Effector CD4-positive, alpha-beta T cell (primary cell): Measurements from ENCODE around the gene CDK4.
"Not testable (repeated sequence)": the region's sequence is repeated elsewhere in the genome, so short reads cannot be mapped to it uniquely, and the experiment has no call there.

ENCODE experiments used
- DNase-seq: peaks from one replicate; pipeline ENCODE4 v3.0.0-alpha.2; 2020
- total RNA-seq: gene quantifications from one replicate; lab custom pipeline; 2026; lab: John Stamatoyannopoulos, UW

CDK4 gene
- total RNA-seq: 16.3 reads per million, percentile 42 among the genes with 10 or more reads in this experiment

- DNase-seq: peak; percentile 99
These were observed at the start of gene CDK4 for GRCh38 chr12:57751788-57752667. Gene CDK4 (minus strand): TSS chr12:57752310. CDS start chr12:57751717, 593 bp downstream.

- no peak for DNase-seq
These were observed 48.9 kb upstream of the CDK4 start for GRCh38 chr12:57800965-57801364.

- no peak for DNase-seq
These were observed 45.8 kb upstream of the CDK4 start for GRCh38 chr12:57797933-57798332.

- no peak for DNase-seq
These were observed 44.9 kb upstream of the CDK4 start for GRCh38 chr12:57796996-57797395.

GRCh38 chr12:57795354-57795753 is 43.2 kb upstream of the CDK4 start:
- no peak for DNase-seq

GRCh38 chr12:57793920-57794319 is 41.8 kb upstream of the CDK4 start:
- no peak for DNase-seq

GRCh38 chr12:57783861-57784260 is 31.8 kb upstream of the CDK4 start:
- DNase-seq: no peak

GRCh38 chr12:57783466-57783801 is 31.3 kb upstream of the CDK4 start:
- no peak for DNase-seq

- peak; percentile 99 for DNase-seq
These were observed 30.7 kb upstream of the CDK4 start, which contains the start of gene TSFM for GRCh38 chr12:57782608-57783465. Gene TSFM (plus strand): TSS chr12:57782787. CDS start chr12:57782802, 15 bp downstream.

GRCh38 chr12:57782243-57782607 is 30.1 kb upstream of the CDK4 start:
- no peak for DNase-seq

- DNase-seq: no peak
These were observed 29.7 kb upstream of the CDK4 start for GRCh38 chr12:57781801-57782200.

GRCh38 chr12:57781244-57781643 is 29.1 kb upstream of the CDK4 start:
- no peak for DNase-seq

- no peak for DNase-seq
These were observed 28.3 kb upstream of the CDK4 start for GRCh38 chr12:57780284-57780897.

GRCh38 chr12:57779736-57780135 is 27.6 kb upstream of the CDK4 start:
- DNase-seq: no peak

- no peak for DNase-seq
These were observed 25.8 kb upstream of the CDK4 start for GRCh38 chr12:57777911-57778310.

- DNase-seq: no peak
These were observed 25.3 kb upstream of the CDK4 start for GRCh38 chr12:57777367-57777766.

GRCh38 chr12:57776247-57776587 is 24.1 kb upstream of the CDK4 start:
- no peak for DNase-seq

GRCh38 chr12:57775563-57776246 is 23.6 kb upstream of the CDK4 start:
- no peak for DNase-seq

- no peak for DNase-seq
These were observed 22.9 kb upstream of the CDK4 start for GRCh38 chr12:57775044-57775443.

GRCh38 chr12:57774634-57775033 is 22.5 kb upstream of the CDK4 start:
- DNase-seq: not testable (repeated sequence)

- peak; percentile 22 for DNase-seq
These were observed 20.6 kb upstream of the CDK4 start, which contains the start of gene EEF1AKMT3 for GRCh38 chr12:57772429-57773322. Gene EEF1AKMT3 (plus strand): TSS chr12:57772614. CDS start chr12:57772725, 111 bp downstream.
